HS-5 (cell line): ENCODE data around the gene KITLG.
"Not testable (repeated sequence)": the region's sequence is repeated elsewhere in the genome, so short reads cannot be mapped to it uniquely, and the experiment has no call there.

Experiments
- DNase-seq: peaks from one replicate; pipeline ENCODE4 v3.0.0-alpha.2; 2012; ENCODE audit warnings: low read depth

KITLG gene

GRCh38 chr12:88539893-88540292 lies 40.4 kb downstream of the KITLG start:
- DNase-seq = no peak

GRCh38 chr12:88538697-88539096 lies 41.6 kb downstream of the KITLG start:
- DNase-seq = no peak

DNA sequence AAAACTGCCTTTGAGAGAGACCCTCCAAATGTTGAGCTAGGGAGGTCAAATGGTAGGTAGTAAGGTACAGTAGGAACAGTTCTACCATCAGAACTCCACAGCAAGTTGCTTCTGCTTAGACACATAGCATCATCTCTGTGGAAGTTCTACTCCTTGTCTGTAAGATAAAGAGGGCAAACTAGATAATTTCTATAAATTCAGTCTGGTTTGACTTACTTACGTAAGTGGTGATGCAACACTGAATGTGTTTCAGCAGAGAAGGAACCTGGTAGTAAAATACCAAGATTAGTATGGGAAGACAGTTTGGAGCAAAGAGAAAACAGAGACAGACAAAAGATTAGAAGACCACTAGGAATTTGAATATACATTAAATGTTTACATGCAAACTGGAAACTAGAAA lies 42.0 kb downstream of the KITLG start:
- DNase-seq = no peak

GRCh38 chr12:88530868-88531267 lies 49.4 kb downstream of the KITLG start:
- DNase-seq = no peak

DNA sequence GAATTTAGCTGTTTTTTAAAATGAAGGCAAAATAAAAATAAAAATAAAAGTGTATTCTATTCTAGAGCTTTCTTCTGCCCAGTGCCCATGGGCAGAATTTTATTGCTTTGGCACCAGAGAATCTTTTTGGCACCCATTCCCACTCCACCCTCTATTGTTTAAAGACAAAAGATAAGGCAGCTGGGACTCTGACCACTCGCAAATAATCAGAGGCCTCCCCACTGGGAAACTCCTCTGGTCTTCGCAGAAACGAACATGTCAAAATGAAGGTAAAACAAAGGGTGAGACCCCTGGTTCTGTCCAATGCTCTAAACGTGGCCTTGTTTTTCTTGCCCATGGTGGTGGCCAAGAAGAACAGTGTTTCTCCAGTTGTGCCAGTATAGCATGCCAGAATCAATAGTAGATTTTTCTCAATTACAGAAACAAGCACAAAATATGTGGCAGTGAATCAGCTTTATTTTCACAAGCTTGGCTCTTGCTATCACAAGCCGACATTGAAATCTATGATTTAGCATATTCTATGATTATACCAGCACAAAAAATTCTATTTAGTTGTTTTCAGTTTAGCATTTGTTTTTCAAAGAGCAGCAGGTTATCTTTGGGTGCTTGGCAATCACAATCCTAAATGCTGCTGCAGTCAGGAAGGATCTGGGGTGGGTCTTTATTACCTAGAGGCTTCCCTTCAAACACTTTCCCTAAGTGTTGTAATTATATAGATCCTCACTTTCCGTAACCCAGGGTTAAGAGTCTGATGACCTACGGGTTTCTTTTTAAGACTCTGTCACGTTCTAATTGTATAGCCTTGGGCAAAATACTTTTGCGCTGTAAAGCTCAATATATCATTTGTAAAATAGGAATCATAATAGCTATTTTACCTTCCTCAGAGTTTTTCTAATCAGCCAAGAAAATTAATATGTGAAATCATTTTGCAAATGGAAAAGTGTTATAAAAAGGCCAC lies 50.5 kb downstream of the KITLG start:
- DNase-seq = no peak

- no peak for DNase-seq
Measured at GRCh38 chr12:88522961-88523360, 57.3 kb downstream of the KITLG start.

GRCh38 chr12:88520436-88520820 lies 59.8 kb downstream of the KITLG start:
- no peak for DNase-seq

DNA sequence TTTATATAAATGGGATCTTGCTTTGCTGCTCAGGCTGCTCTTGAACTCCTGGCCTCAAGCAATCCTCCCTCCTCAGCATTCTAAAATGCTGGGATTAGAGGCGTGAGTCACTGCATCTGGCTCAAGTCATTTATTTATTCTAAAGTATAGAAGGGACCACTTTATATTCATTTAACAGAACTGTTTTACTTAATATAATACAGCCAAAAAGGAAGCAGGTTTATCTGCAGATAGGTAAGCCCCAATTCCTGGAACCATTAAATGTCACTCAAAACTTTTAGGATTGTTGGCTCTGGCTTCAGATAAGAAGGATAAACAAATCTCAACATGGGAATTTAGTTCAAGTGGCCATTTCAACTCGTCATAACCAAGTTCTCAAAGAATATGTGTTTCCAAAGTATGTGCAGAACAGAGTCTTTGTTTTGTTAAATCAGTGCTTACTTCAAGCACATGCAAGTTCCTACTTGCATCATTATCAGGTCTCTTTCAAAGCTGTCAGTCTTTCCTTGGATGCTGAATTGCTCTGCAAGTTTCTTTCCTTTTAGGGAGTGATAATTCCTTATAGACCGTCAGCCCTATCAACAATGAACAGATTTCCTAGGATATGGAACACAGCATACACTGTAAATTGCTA lies 60.4 kb downstream of the KITLG start:
- DNase-seq = no peak

DNA sequence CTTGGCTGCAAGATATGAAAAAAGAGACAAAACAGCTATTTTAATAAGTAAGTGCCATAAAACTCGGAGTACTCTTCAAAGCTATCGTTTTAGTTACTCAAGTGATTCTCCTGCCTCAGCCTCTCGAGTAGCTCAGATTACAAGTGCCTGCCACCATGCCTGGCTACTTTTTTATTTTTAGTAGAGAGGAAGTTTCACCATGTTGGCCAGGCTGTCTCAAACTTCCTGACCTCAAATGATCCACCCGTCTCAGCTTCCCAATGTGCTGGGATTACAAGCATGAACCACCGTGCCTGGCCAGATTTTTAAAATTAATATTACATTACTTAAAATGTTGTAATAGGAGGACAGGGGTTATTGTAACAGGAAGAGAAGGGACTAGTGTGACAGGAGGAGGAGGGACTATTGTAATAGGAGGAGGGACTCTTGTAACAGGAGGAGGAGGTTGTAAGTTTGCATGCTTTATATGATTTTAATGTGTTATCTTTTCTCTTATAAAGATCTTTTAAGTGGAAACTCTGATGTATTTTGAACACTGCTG lies 61.3 kb downstream of the KITLG start:
- no peak for DNase-seq

DNA sequence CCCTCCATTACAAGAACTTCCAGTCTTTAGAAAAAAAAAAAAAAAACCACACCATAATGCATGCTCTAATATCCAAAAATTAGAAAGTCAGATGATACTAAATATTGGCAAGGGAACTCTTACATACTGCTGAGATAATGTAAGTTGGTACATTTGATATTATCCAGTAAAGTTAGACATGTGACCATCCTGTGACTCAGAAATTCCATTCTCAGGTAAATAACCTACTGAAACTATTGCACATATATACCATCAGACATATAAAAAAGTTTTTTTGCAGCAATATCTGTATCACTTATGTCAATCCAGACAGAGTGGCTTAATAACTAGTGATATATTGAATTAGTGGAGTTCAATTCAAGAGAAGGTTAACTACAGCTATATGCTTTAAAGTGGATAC lies 63.5 kb downstream of the KITLG start:
- no peak for DNase-seq

GRCh38 chr12:88510843-88511242 lies 69.4 kb downstream of the KITLG start:
- DNase-seq = no peak

DNA sequence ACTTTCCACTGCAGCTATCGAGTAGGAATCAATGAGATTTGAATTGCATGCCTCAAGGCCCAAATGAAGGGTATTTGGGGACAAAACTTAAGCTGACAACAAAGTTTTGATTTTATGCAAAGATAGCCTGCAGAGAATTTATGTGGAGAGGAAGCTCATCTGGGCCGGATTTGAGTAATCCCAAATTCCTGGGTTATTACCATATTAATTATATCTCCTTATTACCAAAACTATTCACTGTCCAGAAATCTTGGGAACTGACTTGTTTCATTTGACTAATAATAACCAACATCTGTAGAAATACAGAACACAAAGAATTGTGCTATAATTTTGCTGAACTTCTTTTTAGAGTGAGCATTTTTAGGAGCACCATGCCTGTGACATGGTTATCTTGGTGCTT lies 70.4 kb downstream of the KITLG start:
- DNase-seq = no peak

- no peak for DNase-seq
Measured at GRCh38 chr12:88509347-88509746, 70.9 kb downstream of the KITLG start.

GRCh38 chr12:88507851-88508250 lies 72.4 kb downstream of the KITLG start:
- not testable (repeated sequence) for DNase-seq

DNA sequence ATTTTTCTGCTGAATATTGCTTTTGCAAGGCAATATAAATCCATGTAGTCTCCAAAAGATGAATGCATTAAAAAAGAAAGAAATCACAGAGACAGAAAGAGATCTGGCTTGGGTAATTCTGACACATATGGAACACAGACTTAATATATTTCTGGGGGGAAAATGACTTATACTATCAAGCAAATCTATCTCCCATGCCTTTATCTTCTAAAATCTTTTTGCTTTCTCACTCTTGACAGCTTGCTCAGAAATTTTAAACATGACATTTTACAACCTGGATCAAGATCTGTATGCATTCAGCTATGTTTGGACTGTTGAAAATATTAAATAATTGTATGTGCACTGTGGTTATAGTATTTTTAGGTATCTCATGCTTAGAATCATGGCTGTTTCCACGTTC lies 73.0 kb downstream of the KITLG start:
- no peak for DNase-seq

DNA sequence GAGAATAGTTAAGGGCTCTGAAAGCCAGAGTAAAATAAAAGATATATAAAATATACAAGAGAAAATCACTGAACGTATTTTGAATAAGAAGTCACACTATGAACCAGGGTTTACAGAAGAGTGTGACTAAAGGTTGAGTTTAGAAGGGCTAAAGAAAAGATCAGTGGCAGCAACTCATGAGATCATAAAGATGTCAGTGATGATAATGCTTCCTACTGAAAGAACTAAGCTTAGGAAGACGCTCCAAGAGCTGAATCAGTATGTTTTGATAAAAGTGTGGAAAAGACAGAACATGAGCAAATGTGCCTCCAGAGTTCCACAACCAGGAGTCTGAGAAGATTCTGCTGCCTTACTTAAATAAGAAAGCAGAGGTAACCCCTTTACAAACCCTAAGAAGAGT lies 74.6 kb downstream of the KITLG start:
- no peak for DNase-seq

- no peak for DNase-seq
Measured at GRCh38 chr12:88503281-88503703, 77.0 kb downstream of the KITLG start.

DNA sequence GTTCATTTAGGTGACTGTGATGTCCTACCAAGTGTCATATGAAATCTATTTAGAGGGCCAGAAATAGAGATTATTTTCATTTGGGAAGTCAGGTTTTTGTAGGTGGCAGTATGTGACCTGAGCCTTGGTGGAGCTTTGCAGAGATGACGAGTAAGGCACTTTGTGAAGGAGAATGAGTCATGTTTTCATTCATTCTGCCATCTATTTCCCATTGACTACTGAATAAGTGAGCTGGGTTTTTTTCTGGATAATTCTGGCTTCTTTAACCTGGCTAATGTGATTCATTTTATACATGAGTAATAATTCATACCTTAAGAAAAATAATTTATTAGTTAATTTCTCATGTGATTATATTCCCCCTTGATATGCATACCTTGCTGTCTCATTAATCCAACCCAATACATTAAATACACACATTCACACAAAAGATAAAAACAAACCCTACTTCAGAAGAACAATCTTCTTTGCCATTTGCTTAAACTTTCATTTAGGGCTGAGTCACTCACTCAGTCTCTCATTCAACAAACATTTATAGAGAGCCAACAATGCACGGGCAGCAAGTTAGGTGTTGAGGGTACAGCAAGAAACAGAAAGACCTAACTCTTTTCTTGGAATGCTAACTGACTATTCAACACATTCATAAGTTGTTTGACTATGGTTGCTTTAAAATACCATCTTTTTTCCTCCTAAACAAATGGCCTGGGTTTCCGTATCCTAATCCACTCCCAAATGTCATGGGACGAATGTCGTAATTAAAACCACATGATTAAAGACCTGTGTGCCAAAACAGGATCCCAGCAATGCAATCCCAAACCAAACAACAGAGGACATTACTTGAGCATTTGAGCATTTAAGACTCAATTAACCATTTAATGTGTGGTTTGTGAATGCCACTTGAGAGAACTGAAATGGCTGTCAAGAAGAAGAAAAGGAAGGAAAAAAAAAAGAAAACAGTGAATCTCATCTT lies 78.0 kb downstream of the KITLG start:
- DNase-seq = no peak

DNA sequence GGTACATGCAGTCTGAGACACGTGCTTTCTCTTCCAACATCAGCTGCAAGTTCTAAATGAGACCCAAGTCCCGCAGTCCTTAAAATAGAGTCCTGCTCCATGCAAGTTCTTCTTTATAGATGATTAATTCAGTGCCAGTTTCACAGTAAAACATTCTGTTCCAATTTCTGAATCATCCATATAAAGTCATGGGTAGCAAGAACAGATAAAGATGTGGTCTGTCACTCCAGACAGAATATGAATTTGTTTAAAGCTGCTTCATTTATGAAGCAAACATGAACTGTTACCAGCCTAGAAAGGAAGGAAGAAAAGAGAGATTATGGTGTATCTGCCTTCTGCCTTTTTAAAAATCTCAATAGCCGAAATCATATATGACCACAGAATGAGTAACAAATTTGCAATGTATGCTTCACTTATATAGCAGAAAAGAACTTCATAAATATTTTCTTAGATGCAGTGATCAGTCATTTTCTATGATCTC lies 83.3 kb downstream of the KITLG start:
- no peak for DNase-seq

DNA sequence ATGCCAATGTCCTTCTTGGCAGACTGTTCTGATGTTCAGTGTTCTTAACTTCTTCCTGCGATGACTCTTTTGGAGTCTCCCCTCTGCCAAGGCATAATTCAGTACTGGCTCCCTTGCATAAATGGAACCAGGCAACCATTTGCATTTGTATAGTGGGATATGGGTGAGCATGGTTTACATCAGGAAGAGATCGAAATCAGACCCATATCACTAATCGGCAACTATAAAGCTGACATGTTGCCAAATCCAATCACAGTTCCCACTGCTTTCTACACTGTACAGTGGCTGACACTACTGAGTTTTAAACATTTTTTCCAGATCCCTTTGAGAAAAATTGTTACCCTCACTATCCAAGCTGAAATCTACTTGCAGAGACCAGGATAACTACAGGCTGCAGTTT lies 83.8 kb downstream of the KITLG start:
- DNase-seq = no peak

- DNase-seq = no peak
Measured at GRCh38 chr12:88495031-88495430, 85.2 kb downstream of the KITLG start.

GRCh38 chr12:88494520-88494919 lies 85.8 kb downstream of the KITLG start:
- DNase-seq = no peak
